Adipocyte (in vitro differentiated cells): ENCODE results near the gene CDH12.
"Not testable (repeated sequence)": the region's sequence is repeated elsewhere in the genome, so short reads cannot be mapped to it uniquely, and the experiment has no call there.

Experiments
- DNase-seq: peaks from one replicate; pipeline ENCODE4 v3.0.0-alpha.2; 2015; ENCODE audit warnings: low read depth
- H3K27me3 ChIP-seq: replicated peaks from 2 replicates; pipeline ENCODE4 v1.7.0; 2013; ENCODE audit warnings: mild to moderate bottlenecking, low read length, moderate library complexity; ENCODE audit not compliant: control insufficient read depth, insufficient read depth
- H3K36me3 ChIP-seq: 2 replicates; pipeline ENCODE4 v1.7.0; 2013; ENCODE audit warnings: low read length, mild to moderate bottlenecking, moderate library complexity; ENCODE audit not compliant: control insufficient read depth, insufficient read depth, severe bottlenecking
- H3K4me1 ChIP-seq: 2 replicates; pipeline ENCODE4 v1.7.0; 2013; ENCODE audit warnings: mild to moderate bottlenecking, low read length, moderate library complexity; ENCODE audit not compliant: control insufficient read depth, insufficient read depth
- H3K4me3 ChIP-seq: 2 replicates; pipeline ENCODE4 v1.7.0; 2013; ENCODE audit warnings: mild to moderate bottlenecking, low read length, moderate library complexity
- H3K9ac ChIP-seq: 2 replicates; pipeline ENCODE4 v1.7.0; 2013; ENCODE audit warnings: mild to moderate bottlenecking, low read length, moderate library complexity
- H3K9me3 ChIP-seq: 2 replicates; pipeline ENCODE4 v1.7.0; 2013; ENCODE audit warnings: mild to moderate bottlenecking, low read length, moderate library complexity; ENCODE audit not compliant: control insufficient read depth

CDH12 gene

DNA sequence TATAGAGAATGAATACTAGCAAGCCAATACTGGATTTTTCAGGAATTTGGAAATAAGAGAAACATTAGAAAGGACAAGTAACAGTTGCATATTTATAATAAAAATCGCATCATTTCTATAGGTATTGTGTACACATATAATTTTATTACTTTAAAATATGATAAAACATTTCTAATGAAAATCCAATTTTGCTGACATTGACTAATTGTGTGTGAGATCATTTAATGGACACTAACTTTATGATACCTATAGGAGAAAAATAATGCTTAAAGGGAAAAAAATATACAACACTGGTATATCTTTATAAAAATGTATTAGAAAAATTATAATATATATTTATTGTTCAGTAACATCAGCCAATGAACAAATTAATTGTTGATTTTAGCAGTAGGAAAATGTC is 557.3 kb downstream of the CDH12 start:
- no peaks in the 10 kb centered on the region for H3K27me3 ChIP-seq
- no peak overlapping the region for H3K9ac ChIP-seq
- H3K9me3 ChIP-seq = peaks cover 33% of the 10 kb centered on the region
- no peak for DNase-seq
- H3K4me3 ChIP-seq = no peak overlapping the region
- no peaks in the 10 kb centered on the region for H3K4me1 ChIP-seq
- H3K36me3 ChIP-seq = no peaks in the 10 kb centered on the region

DNA sequence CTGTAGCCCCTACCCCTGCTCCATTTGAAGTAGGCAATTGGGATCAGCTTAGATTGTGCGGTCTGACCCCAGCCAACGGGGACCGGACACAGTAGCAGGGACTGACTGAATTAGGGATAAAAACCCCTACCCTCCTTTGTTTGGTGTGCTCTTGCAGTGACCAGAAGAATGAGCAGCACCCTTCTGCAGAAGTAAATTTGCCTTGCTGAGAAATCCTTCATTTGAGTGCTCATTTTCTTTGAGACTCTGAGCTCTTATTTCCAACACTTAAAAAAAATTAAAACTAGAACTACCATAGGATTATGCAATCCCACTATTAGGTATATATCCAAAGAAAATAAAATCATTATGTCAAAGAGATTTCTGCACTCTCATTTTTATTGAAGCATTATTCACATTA is 560.0 kb downstream of the CDH12 start:
- Histone ChIP-seq H3K4me1 (no peaks in the 10 kb centered on the region), H3K27me3 (no peaks in the 10 kb centered on the region), H3K9ac (no peak overlapping the region), H3K4me3 (no peak overlapping the region), H3K9me3 (peaks cover 33% of the 10 kb centered on the region), H3K36me3 (no peaks in the 10 kb centered on the region)
- DNase-seq = no peak

DNA sequence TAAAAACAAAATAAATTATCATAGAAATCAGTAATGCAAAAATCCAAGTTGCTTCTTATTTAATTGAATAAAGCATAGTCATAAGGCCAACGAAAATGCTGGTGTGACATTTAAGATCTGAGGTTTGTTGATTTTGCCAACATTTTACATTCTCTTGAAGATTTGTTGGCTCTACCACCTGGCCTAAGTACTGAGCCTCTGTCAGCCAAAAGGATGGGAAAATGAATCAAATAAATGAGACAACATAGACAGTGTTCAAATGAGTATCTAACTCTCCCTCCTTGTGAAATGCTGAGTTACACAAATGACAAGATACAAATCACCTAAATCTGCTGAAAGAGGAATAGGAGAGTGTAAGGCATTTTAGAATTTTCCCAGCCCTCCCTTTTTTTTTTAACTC is 575.0 kb downstream of the CDH12 start:
- Histone ChIP-seq H3K27me3 (no peaks in the 10 kb centered on the region), H3K36me3 (no peaks in the 10 kb centered on the region), H3K4me3 (no peak overlapping the region), H3K4me1 (no peaks in the 10 kb centered on the region), H3K9ac (no peak overlapping the region), H3K9me3 (no peaks in the 10 kb centered on the region)
- DNase-seq = no peak

DNA sequence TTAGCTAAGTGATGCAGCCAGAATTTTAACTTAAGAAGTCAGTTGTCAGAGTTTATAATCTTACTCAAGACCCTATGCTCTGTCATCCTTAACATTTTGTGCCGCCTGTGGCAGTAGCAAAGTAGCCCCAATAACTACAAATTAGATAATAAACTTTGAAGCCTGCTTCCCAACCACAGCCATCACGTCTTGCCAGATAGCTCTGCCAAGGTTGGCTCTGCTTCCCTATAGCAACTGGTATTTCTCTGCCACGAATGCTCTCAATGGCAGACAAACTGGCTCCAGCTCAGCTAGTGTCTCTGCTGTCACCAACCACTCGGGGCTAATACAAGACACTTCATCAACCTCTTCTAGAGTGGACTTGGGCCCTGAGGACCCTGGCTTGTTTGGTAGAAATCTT is 576.1 kb downstream of the CDH12 start:
- Histone ChIP-seq H3K9me3 (no peaks in the 10 kb centered on the region), H3K27me3 (no peaks in the 10 kb centered on the region), H3K4me3 (no peak overlapping the region), H3K4me1 (no peaks in the 10 kb centered on the region), H3K9ac (no peak overlapping the region), H3K36me3 (no peaks in the 10 kb centered on the region)
- DNase-seq = no peak

DNA sequence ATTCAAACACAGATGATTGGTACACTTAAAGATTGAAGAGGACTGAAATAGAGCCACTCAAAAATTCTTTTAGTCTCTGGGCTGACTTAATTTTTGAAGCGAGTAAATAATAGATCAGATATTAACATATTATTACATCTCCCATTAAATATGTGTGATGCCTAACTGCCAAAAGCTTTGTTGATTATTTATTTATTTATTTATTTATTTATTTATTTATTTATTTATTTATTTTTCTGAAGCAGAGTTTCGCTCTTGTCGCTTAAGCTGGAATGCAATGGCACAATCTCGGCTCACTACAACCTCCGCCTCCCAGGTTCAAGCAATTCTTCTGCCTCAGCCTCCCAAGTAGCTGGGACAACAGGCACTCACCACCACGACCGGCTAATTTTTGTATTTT is 587.3 kb downstream of the CDH12 start:
- H3K4me1 ChIP-seq, H3K4me3 ChIP-seq, H3K9me3 ChIP-seq, H3K9ac ChIP-seq, H3K27me3 ChIP-seq, H3K36me3 ChIP-seq, DNase-seq: not testable (repeated sequence)

DNA sequence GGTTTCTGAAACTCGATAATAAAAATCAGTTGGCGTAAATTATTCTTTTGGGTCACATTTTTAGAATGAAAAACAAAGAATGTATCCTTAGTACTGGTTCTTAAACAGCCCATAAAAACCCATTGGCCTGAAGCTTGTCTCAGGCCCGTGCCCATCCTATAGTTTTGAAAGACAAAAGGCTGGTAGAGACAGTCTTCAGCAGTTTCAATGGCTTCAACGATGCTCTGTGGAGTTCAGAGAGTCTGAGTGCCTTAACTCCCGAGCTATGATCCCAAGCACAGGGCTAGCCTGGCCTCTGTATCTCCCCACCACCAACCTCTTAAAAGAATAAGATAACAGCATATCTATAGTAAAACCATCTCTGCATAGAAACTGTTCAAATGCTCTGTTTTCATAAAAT is 595.0 kb downstream of the CDH12 start:
- Histone ChIP-seq H3K4me3 (no peak overlapping the region), H3K9me3 (no peaks in the 10 kb centered on the region), H3K4me1 (no peaks in the 10 kb centered on the region), H3K9ac (no peak overlapping the region), H3K27me3 (no peaks in the 10 kb centered on the region), H3K36me3 (no peaks in the 10 kb centered on the region)
- no peak for DNase-seq

DNA sequence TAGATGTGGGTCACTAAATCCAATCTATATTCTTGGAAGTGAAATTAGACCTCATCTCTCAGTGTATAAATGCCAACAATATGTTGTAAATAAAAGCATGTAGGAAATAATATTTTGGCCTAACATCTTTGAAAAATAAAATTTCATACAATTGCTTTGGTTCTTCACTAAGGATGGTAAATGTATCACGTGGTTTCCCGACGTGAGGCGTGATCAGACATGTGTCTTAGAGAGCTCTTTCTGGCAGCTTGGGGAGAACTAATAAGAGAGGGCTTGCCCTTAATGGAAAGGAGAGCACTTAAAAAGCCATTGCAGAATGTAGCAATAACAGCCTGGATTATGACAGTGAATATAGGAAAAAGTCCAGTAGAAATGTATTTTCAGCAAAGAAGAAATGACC is 602.6 kb downstream of the CDH12 start:
- no peak overlapping the region for H3K9ac ChIP-seq
- no peaks in the 10 kb centered on the region for H3K9me3 ChIP-seq
- DNase-seq = no peak
- no peaks in the 10 kb centered on the region for H3K4me1 ChIP-seq
- H3K36me3 ChIP-seq = no peaks in the 10 kb centered on the region
- H3K27me3 ChIP-seq = no peaks in the 10 kb centered on the region
- no peak overlapping the region for H3K4me3 ChIP-seq

DNA sequence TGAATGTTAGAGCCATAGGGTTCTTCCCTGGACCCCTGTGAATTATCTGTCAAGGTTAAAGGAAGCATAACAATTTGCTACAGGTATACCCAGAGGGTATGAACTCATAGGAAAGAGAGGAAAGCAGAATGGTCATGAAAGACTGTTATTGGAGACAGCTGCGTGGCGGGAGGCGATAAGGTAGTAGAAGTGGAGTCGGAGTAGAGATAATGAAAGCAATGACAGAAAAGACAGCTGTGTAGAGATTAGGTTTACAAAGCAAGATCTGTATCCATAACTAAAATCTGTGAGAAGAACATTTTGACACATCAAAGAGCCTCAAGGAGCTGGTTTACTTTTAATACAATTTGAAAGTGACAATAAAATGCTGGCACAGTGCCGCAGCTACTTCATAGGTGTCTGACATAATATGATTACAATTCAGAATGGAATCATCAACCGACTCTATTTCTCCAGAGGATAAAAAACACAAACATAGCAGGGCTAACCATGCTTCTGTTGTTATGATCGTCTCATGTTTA is 603.9 kb downstream of the CDH12 start:
- H3K4me3 ChIP-seq = no peak overlapping the region
- H3K27me3 ChIP-seq = no peaks in the 10 kb centered on the region
- no peaks in the 10 kb centered on the region for H3K36me3 ChIP-seq
- H3K9me3 ChIP-seq = no peaks in the 10 kb centered on the region
- no peaks in the 10 kb centered on the region for H3K4me1 ChIP-seq
- no peak for DNase-seq
- no peak overlapping the region for H3K9ac ChIP-seq

DNA sequence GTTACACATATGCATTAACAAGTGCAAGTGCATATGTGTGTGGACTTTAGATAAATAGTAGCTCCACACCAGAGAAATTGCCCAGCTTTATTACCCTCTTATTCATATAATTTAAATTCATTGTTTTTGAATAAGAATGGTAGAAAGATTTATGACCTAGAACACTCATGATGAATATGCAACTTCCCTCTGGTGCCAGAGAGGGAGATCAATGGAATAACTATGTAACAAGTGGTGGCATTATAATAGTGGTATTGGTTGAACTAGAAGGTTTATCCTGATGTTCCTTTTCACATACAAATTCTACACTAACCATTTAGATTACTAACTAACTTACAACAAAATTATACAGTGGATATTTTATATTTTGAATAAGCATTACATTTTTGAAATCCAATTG is 607.4 kb downstream of the CDH12 start:
- no peak overlapping the region for H3K9ac ChIP-seq
- no peak overlapping the region for H3K4me3 ChIP-seq
- H3K27me3 ChIP-seq = no peaks in the 10 kb centered on the region
- H3K9me3 ChIP-seq = no peaks in the 10 kb centered on the region
- no peak for DNase-seq
- no peaks in the 10 kb centered on the region for H3K4me1 ChIP-seq
- H3K36me3 ChIP-seq = no peaks in the 10 kb centered on the region

DNA sequence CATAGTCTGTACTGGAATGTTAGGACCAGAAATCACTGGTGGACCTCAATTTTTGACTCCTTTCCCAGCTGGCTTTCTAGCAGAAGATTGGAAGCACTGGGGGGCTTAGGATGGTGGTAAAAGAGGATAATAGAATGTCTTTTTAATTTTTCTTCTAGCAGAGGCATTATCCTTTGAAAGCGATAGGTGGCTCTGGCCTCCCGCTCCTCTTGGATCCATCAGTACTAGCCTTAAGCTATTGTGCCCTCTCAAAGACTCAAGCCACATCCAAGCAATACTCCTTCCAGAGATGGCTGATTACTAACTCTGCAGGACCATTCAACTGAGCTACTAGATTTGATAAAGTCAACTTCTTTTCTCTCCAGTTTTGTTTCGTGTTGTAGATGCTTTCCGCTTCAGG is 610.6 kb downstream of the CDH12 start:
- Histone ChIP-seq H3K4me3 (no peak overlapping the region), H3K36me3 (no peaks in the 10 kb centered on the region), H3K9ac (no peak overlapping the region), H3K4me1 (no peaks in the 10 kb centered on the region), H3K9me3 (no peaks in the 10 kb centered on the region), H3K27me3 (no peaks in the 10 kb centered on the region)
- DNase-seq = no peak

DNA sequence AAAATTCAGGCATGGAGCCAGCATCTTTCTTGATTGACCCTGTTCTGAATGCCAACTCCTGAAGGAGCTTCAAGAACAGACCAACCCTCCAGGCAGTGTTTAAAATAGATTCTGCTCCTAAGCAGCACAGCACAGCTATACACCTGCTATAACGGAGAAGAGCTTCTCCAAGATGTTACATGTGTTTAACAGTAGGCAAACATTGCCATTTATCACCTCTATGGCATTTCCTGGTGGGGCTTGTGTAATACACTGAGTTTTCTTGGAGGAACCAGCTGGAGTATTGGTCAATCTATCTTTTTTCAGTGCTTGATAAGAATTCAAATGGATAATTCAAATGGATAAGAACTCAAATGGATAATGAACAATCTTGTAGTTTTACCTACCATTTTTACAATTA is 615.1 kb downstream of the CDH12 start:
- no peaks in the 10 kb centered on the region for H3K4me1 ChIP-seq
- H3K9me3 ChIP-seq = no peaks in the 10 kb centered on the region
- no peak overlapping the region for H3K4me3 ChIP-seq
- no peak overlapping the region for H3K9ac ChIP-seq
- no peaks in the 10 kb centered on the region for H3K36me3 ChIP-seq
- no peaks in the 10 kb centered on the region for H3K27me3 ChIP-seq
- no peak for DNase-seq

DNA sequence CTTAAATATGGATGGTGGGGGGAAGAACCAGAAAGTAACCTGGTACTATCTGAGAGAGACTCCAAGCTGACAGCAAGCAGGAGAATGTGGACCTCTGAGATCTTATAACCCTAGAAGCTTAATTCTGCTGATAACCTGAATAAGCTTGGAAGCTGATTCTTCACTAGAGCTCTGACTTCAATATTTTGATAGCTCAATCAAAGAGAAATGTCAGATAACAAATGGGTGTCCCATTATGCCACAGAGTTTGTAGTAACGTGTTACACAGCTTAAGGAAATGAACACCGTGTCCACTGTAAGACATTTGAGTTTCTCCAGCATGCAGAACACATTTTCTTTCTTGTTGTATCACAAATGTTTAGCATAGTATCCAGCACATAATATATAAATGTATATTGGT is 626.7 kb downstream of the CDH12 start:
- Histone ChIP-seq H3K36me3 (no peaks in the 10 kb centered on the region), H3K27me3 (no peaks in the 10 kb centered on the region), H3K9ac (no peak overlapping the region), H3K4me3 (no peak overlapping the region), H3K4me1 (no peaks in the 10 kb centered on the region), H3K9me3 (no peaks in the 10 kb centered on the region)
- no peak for DNase-seq
